ENCODE measurements around the gene TPGS2. TPM values are rescaled to one million over a fixed set of nuclear protein-coding genes. Genes with fewer than 3 reads are reported as not detected.

Gene TPGS2
- total and polyA plus RNA-seq, 11 donors: 12.5 to 67.6 (median 36.5) TPM

- ATAC-seq (no peak), DNase-seq (no peak)
- no peak for TF ChIP-seq CTCF (IDR thresholded peaks at IDR 0.05)
- TF ChIP-seq POLR2A (IDR thresholded peaks at IDR 0.05): no peak
- Histone ChIP-seq H3K27me3 (no peaks in the 10 kb centered on the region), H3K9me3 (no peaks in the 10 kb centered on the region), H3K4me1 (peaks cover 0 to 28% (median 11%) of the 10 kb centered on the region in 12 donors), H3K36me3 (peaks cover 0 to 49% (median 13%) of the 10 kb centered on the region in 9 donors), H3K4me3 (no peak overlapping the region), H3K27ac (no peak overlapping the region)
- 90 to 97% (median 92%) methylated on average over 4 of the region's 4 CpGs for WGBS, 4 donors
- intact Hi-C loops (cut with DNase I): loop anchor here in 1 of 10 donors (5.0 kb wide), 1 partner anchor 126 kb away; no protein-coding TSS in a partner anchor
These were observed 15.6 kb downstream of the TPGS2 start for GRCh38 chr18:36813101-36813775.

- DNase-seq: no peak
- no peak for TF ChIP-seq CTCF (IDR thresholded peaks at IDR 0.05)
- TF ChIP-seq POLR2A (IDR thresholded peaks at IDR 0.05): no peak
- Histone ChIP-seq H3K27me3 (no peaks in the 10 kb centered on the region), H3K9me3 (no peaks in the 10 kb centered on the region), H3K4me1 (peaks cover 0 to 28% (median 11%) of the 10 kb centered on the region in 12 donors), H3K27ac (peak overlapping the region in 1 of 12 donors; percentile 11), H3K4me3 (no peak overlapping the region), H3K36me3 (peaks cover 0 to 45% (median 7%) of the 10 kb centered on the region in 9 donors)
- intact Hi-C loops (cut with DNase I): loop anchor here in 1 of 10 donors (5.0 kb wide), 1 partner anchor 125 kb away; no protein-coding TSS in a partner anchor
- ATAC-seq: no peak
- 70 to 88% (median 84%) methylated on average over 3 of the region's 3 CpGs for WGBS, 4 donors
These were observed 16.1 kb downstream of the TPGS2 start for GRCh38 chr18:36812678-36813077.

- Histone ChIP-seq H3K4me1 (peaks cover 0 to 28% (median 11%) of the 10 kb centered on the region in 12 donors), H3K27ac (peak overlapping the region in 1 of 12 donors; percentile 11), H3K27me3 (no peaks in the 10 kb centered on the region), H3K4me3 (no peak overlapping the region), H3K36me3 (peaks cover 0 to 44% (median 5%) of the 10 kb centered on the region in 9 donors), H3K9me3 (no peaks in the 10 kb centered on the region)
- DNase-seq: no peak
- ATAC-seq: no peak
- TF ChIP-seq CTCF (IDR thresholded peaks at IDR 0.05): no peak
- no peak for TF ChIP-seq POLR2A (IDR thresholded peaks at IDR 0.05)
- intact Hi-C loops (cut with DNase I): loop anchor here in 1 of 10 donors (5.0 kb wide), 1 partner anchor 125 kb away; no protein-coding TSS in a partner anchor
These were observed 16.8 kb downstream of the TPGS2 start for GRCh38 chr18:36811955-36812354.

- no peak overlapping the region for H3K27ac ChIP-seq
- TF ChIP-seq POLR2A (IDR thresholded peaks at IDR 0.05) (no peak), CTCF (IDR thresholded peaks at IDR 0.05) (no peak)
- ATAC-seq (no peak), DNase-seq (no peak)
- intact Hi-C loops (cut with DNase I): loop anchor here in 1 of 10 donors (5.0 kb wide), 1 partner anchor 124 kb away; no protein-coding TSS in a partner anchor
- H3K9me3 ChIP-seq: no peaks in the 10 kb centered on the region
- H3K4me1 ChIP-seq: peaks cover 0 to 28% (median 11%) of the 10 kb centered on the region in 12 donors
- no peaks in the 10 kb centered on the region for H3K27me3 ChIP-seq
- H3K36me3 ChIP-seq: peaks cover 0 to 44% (median 7%) of the 10 kb centered on the region in 9 donors
- H3K4me3 ChIP-seq: no peak overlapping the region
- WGBS, 4 donors: 89 to 92% (median 89%) methylated on average over 3 of the region's 3 CpGs
These were observed 17.4 kb downstream of the TPGS2 start for GRCh38 chr18:36811430-36811829.

All from heart left ventricle (tissue), 16 donors.